HG02884 (cell line): ENCODE results near the gene ZNF445.
"Not testable (repeated sequence)": the region's sequence is repeated elsewhere in the genome, so short reads cannot be mapped to it uniquely, and the experiment has no call there.

Experiments used
- ATAC-seq: cut with Tn5 transposase; IDR thresholded peaks from one replicate; pipeline ENCODE4 v1.9.1; 2021; ENCODE audit warnings: mild to moderate bottlenecking, moderate library complexity; ENCODE audit not compliant: unreplicated experiment

ZNF445 gene

DNA sequence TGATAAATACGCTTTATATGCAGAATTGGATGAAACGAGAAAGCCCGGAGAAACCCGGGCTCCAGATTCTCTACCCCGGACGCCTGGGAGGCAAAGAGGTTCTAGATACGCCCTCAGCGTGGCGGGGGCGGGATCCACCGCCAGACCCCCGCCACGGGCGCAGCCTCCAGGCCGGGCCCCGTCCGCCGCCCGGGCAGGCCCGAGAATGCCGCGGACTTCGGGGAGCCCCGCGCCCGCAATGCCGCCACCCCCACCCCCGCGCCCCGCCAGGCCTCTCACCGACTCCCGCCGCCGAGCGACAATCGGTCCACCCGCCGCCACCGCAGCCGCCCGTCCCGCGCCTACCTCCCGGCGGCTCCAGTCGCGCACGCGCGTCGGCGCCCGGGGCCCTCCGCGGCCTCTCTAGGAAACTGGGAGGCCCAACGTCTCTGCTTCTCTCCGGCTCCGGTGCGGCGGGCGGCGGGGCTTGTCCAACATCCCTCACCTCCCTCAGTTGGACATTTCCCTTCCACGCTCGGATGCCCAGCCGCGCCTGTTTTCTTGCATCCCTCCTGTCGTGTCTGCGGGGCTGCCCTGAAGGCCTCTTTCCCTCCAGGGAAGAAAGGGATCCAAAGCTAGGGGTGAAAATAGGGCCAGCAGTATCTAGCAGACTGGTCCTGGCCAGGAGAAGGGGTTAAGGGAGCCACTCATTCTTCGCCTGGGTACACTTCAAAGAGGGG, at the start of gene ZNF445:
TSS of gene ZNF445 (minus strand) at position 359 of the 719 bp plus-strand sequence. CDS start 22,121 bp downstream, outside the sequence.
- peak; percentile 83 for ATAC-seq

DNA sequence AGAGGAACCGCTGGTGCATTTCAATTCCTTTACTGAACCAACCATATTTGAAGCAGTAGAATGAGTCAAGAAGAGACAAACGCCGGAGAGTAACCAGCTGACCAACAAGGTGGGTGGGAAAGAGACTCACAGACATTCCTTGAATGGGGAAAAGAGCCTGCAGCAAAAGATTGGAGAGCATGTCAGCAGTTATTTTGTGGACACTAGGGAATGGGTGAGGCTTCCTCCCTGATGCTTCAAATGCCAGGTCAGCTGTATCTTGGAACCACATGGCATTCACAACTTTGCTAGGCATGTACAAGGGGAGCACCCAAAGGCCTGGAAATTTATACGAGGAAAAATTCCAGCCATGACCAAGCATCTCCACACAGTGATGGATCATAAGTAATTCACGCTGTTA, 47.6 kb upstream of the ZNF445 start:
- ATAC-seq = no peak

DNA sequence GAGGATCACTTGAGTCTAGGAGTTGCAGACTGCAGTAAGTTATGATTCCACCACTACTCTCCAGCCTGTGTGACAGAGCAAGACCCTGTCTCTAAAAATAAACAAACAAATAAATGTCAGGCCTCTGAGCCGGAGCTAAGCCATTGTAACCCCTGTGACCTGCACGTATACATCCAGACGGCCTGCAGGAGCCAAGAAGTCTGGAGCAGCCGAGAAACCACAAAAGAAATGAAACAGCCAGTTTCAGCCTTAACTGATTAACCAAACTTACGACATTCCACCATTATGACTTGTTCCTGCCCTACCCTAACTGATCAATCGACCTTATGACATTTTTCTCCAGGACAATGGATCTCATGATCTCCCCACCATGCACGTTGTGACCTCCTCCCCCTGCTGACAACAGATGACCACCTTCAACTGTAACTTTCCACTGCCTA, 45.0 kb upstream of the ZNF445 start:
- no peak for ATAC-seq

DNA sequence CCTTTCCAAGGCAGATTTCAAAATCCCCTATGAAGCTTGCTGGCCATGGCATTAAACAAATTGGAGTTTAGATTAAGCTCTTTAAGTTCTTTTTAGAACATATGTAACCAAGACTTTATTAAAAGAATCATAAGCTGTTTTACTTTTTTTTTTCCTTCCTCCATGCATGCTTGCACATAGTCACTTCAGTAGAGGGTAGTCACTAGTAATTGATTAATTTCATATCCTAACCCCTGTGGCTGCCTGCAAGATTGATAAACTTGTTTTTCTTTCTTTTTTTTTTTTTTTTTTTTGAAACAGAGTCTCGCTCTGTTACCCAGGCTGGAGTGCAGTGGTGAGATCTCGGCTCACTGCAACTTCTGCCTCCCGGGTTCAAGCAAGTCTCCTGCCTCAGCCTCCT, 44.3 kb upstream of the ZNF445 start:
- no peak for ATAC-seq

DNA sequence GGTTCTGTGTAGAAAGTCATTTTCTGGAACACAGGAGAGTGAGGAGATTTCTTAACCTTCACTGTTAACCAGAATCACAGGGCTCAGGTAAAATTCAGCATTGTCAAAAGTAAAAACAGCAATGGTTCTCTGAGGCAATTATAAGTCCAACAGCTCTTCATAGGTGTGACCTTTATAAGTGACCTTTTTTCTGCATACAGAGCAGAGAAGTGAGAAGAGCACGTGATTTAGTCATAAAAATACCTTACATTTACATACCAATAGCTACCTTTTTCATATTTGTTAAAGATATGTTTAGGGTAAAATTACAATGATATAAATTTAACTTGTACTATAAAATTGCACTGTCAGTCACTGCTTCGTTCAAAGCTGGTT, 41.3 kb upstream of the ZNF445 start:
- no peak for ATAC-seq

DNA sequence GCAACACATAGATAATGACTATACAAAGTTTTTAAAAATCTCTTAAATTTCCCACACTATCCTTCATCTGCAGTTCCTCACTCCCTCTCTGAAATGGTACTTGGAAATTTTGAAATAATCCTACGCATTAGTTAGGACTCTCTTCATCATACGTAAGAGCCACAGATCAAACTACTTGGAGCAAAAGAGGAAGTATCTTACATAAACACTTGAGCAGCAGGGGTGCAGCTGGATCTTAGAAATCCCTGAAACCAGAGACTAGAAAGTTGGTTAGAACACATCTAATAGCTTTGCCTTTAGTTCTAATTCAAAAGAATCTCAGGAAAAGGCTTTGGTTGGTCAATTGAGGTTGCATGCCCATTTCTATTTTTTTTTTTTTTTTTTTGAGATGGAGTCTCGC, 38.8 kb upstream of the ZNF445 start:
- no peak for ATAC-seq

DNA sequence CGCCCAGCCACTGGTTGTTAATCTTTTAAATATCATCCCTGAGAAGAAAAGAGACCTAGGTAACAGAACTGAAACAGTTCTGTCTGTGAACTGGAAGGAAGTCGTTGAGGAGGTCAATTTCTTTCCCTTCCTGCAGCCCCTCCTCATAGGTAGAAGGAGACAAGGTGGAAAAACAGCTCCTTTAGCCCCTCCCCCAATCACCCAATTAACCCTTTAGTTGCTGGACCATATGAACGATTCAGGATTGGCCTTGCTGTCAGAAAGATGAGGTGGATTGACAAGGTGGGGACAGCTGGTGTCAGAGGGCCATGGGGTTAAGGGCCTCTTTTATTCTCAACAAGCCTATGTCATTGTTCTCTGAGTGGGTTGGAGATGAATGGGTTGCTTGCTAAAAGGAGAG, 36.0 kb upstream of the ZNF445 start:
- ATAC-seq = no peak

DNA sequence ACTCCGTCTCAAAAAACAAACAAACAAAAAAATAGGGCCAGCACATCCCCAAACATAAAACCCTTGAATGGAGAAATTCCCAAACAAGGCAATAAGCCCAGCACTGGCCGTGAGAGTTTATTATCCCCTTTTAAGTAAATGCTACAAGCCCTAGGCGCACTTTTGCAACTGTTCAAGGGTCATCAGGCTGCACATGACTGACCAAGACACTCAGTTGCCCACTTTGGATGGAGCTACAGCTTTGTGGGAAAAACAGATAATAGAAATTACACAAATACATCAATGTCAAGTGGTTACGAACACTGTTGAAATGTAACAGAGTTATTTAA, 33.7 kb upstream of the ZNF445 start:
- no peak for ATAC-seq

DNA sequence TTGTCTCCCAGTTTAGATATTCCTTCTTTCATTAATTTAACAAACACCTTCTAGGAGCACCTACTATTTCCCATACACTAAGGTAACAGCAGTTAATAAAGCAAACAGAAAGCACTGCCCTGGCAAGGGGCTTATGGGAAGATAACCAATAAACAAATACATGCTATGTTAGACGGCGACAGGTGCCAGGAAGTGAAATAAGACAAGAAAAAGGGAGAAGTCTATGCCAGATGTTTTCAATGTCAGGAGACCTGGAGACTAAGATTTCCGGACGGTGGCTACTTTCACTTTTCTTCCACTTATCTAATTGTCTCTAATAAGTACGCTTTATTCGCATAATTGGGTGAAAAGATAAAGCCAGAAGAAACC, 32.5 kb upstream of the ZNF445 start:
- peak; percentile 50 for ATAC-seq

DNA sequence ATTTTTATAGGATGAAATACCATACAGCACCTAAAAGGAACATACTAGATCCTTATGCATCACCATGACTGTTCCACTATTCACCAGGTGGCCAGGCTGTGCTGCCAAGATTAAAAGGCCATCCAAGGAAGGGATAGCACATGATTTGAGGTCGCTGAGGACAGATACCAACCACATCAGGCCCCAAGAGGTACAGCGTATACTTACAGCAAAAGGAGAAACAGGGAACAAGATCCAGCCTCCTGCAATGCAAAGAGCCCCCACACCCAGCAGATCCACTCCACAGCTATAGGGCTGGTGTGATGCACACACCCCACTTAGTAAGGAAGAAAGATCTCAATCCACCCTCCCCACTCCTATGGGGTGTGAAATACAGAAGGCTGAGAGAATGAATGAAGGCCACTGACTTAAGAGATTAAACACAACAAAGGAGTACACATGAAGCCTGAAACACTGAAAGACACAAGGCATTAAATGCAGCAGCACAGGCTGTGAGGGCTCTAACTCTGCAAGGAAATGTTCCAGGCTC, 32.0 kb upstream of the ZNF445 start:
- peak; percentile 19 for ATAC-seq

DNA sequence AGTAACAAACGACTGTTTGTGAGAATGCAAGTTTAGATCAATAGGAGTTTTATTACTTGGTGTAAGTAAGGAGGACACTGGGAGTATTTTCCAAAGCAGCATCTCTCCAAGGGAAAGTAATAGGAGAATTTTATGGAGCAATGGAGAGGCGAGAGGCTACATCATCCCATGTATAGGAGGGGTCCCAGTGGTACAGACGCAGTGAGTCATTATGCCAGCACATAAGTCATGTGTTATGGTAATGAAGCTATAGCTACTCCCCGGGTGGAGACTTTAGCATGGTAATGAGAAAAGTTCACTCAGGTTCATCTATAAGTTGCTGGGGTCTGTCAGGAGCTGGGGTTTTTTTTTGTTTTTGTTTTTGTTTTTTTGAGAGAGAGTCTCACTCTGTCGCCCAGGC, 29.5 kb upstream of the ZNF445 start:
- no peak for ATAC-seq

DNA sequence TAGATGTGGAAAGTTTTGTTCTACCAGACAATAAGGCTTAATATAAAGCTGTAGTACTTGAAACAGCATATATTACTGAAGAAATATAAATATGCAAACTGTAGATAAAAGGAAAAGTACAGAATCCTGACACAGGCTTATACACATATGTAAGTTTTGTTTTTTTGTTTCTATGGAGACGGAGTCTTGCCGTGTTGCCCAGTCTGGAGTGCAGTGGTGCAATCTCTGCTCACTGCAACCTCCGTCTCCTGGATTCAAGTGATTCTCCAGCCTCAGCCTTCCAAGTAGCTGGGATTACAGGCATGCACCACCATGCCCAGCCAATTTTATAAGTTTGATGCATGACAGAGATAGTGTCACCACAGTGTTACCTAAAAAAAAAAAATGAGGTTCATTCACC, 29.1 kb upstream of the ZNF445 start:
- no peak for ATAC-seq

DNA sequence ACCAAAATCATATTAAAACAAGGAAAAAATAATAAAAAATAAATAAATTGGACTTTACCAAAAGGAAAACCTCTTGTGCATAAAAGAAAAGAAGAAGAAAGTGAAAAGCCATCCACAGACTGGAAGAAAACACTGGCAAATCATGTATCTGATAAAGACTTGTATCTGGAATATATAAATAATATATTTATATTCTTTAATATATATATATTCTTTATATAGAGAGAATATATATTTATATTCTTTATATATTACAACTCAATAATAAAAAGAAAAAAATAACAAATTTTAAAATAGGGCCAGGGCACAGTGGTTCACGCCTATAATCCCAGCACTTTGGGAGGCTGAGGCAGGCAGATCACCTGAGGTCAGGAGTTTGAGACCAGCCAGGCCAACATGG, 27.1 kb upstream of the ZNF445 start:
- no peak for ATAC-seq

DNA sequence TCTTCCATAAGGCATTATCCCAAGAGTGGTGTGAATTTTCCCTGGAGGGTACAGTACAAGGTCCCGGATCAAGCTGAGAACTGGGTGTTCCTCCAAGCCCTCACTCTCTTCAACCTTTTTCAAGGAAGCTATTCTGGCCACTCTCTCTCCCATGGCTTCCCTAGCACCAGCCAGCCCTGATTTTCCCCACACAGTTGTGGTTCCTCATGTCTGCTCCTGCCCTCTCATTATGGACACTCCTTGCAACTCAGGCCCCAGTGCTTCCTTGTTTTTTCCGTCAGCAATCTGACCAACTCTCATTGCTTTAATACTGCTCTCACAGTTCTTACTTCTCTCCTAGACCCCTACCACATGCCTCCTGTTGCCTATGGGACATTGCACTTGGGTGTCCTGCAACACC, 25.7 kb upstream of the ZNF445 start:
- ATAC-seq = not testable (repeated sequence)

DNA sequence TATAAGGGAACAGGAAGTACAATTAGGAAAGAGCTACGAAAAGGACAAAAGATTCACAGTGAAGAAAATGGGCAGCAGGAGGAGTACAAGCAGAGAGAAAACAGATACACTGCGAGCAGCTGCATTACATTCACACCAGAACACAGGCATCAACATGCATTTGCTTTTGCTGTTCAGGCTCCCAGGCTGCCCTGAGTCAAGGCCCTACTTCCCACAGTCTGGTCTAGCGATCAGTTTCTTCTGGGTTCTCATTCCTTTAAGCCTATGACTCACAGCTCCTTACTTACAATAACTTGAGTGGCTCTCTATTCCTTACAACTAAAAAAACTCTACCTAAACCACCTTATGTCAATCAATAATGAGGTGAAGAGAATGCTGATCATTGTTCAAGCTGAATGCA, 24.5 kb upstream of the ZNF445 start:
- no peak for ATAC-seq

DNA sequence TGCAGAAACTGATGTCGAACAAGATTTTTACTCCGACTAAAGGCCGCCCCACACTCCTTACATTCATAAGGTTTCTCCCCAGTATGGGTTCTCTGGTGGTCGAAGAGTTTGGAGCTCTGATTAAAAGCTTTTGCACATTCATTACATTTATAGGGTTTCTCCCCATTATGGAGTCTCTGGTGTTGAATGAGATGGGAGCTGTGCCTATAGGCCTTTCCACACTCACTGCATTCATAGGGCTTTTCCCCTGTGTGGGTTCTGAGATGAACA, 22.4 kb upstream of the ZNF445 start:
- not testable (repeated sequence) for ATAC-seq

DNA sequence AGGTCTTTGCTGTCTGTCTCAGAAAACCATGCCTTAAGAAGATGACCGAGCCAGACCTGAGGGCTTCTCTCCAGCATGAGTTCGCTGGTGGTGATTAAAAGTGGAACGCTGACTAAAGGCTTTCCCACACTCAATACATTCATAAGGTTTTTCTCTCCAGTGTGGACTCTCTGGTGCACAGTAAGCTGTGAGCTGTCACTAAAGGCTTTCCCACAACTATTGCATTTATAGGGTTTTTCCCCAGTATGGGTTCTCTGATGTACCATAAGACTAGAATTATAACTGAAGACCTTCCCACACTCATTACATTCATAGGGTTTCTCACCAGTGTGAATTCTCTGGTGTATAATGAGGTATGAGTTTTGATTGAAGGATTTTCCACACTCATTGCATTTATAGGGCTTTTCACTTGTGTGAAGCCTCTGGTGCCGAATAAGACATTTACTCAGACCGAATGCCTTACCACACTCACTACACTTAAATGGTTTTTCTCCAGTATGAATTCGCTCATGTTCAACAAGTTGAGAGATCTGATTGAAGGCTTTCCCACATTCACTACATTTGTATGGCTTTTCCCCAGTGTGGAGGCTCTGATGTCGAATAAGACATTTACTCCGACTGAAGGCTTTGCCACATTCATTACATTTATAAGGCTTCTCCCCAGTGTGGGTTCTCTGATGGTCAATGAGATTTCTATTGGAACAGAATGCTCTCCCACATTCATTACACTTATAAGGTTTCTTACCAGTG, 21.9 kb upstream of the ZNF445 start:
- ATAC-seq = no peak

DNA sequence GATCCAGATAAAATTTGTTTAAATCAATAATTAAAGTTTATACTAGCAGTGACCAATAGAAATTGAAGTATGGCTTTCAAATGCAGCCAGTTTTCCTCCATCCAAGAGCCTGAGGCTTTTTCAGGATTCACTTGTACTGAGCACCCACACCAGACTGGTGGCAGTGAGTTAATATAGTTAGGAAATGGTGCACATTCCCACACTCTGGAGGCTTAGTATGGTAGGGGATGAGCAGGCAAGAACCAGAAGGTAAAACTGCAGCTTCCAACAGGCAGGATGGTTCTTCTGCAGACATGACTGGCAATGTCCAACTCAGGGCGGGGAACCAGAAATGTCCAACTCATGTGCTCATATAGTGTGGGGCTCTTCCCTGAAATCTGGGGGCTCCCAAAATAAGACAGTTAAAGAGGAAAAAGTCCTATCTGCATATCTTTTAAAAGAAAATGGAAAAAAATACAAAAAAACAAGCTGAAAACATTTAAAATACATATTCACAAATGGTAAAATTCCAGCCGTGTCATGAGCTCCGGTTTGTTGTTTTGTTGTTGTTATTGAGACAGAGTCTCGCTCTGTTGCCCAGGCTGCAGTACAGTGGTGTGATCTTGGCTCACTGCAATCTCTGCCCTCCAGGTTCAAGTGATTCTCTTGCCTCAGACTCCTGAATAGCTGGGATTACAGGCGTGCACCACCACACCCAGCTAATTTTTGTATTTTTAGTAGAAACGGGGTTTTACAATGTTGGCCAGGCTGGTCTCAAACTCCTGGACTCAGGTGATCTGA, 18.4 kb upstream of the ZNF445 start:
- no peak for ATAC-seq

DNA sequence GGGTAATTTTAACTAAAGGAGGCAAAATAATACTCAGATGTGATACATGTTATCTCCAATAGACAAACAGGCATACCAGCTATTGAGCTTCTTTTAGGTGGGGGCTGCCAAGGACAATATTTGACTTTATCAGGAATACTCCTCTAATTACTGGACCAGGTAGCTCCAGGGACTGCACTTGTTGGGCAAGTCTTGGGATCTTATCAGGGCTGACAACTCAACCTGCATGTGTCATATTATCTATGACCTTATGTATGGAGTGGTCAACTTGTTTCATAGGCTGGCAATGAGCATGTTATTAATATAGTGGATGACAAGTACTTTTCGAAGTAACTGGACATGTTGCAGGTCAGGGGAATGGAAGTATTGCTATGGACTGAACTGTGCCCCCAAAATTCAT, 15.0 kb upstream of the ZNF445 start:
- no peak for ATAC-seq

DNA sequence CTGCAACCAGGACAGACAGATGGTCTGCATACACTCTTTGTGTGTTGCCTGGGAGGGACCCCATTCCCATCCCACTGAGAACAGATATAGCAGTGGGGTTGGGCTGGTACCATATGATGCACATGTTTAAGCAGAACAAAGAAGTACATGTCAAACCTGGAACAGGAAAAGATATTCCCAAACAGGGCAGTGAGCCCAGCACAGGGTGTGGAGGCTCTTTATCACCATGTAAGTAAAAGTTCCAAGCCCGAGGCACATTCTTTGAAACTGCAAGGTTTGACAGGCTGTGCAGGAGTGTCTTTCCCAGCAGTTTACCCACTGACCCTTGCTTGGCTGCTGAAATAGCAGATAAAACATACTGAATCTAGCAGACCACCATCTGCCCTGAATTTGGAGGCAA, 5.3 kb upstream of the ZNF445 start:
- no peak for ATAC-seq

DNA sequence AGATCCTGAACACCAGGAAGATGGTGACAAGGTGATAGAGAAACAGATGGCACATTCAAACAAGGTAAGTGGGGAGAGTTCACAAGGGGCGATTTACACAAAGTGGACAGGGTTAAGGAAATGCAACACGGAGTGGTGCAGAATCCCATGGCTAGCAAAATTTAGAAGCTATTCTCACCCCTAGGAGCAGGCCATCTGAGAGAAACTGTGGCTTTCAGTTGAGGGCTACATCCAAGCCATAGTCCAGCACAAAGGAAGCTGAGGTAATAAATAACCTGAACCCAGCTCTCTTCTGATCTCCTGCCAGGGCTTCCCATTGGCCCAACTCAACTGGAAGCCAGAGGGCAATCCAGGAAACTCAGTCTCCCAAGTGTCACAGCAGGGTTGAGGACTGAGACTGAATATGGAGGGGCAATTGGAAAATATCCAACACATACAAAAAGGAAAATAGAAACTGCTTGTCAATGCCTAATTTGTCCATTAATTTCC, 1.2 kb upstream of the ZNF445 start:
- no peak for ATAC-seq

DNA sequence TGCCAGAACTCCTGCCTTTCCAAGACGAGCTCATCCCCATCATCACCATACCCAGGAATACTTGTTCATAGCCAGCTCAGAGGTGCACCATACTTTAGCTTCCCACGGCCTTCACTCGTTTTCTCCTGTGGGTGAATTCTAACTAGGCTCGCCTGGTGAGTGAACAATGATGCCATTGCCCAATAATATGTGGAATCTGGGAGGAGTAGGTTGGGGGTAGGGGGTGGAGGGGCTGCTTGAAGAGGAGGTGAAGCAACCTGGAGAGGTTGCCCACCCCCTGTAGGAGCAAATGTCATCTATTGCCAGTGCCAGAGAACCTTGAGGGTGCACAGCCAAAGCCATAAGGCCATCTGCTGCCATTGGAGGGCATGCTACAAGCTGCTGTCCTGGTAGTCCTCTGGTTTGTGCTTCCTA, 592 bp upstream of the ZNF445 start:
- no peak for ATAC-seq
